ENCODE results near the gene PDPK1.

The PDPK1 gene

DNA sequence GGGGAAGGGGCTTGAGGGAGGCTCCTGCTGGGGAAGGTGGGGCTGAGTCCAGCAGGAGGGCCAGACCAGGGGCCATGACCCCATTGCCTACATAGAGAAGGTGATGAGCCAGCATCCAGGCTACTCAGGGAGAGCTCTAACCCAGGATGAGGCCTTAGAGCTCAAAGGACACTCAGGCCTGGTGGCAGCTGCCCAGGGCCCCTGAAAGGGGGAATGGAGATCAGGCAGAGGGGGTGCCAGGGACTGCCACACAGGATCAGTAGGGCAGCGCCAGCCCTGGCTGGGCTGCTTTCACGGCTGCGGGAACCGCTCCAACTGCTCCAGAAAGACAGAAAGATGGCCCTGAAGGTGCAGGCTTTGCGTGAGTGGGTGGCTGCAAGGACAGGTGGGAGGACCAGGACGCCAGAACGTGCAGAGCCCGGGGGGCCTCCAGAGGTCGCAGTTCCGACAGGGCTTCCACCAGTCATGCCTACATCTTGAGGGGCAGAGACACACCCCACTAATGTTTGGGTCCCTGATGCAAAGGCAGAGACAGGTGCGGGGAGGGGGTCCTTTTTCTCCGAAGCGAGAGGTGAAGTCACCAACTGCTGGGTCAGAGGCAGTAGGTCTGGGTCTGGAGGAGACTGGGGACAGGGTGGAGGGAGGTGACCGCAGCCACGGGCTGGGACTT, 25.0 kb upstream of the PDPK1 start:
- TF ChIP-seq, protein P1, sequence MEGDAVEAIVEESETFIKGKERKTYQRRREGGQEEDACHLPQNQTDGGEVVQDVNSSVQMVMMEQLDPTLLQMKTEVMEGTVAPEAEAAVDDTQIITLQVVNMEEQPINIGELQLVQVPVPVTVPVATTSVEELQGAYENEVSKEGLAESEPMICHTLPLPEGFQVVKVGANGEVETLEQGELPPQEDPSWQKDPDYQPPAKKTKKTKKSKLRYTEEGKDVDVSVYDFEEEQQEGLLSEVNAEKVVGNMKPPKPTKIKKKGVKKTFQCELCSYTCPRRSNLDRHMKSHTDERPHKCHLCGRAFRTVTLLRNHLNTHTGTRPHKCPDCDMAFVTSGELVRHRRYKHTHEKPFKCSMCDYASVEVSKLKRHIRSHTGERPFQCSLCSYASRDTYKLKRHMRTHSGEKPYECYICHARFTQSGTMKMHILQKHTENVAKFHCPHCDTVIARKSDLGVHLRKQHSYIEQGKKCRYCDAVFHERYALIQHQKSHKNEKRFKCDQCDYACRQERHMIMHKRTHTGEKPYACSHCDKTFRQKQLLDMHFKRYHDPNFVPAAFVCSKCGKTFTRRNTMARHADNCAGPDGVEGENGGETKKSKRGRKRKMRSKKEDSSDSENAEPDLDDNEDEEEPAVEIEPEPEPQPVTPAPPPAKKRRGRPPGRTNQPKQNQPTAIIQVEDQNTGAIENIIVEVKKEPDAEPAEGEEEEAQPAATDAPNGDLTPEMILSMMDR (IDR thresholded peaks at IDR 0.05; ENCODE audit: control extremely low read depth, extremely low read depth, low read depth, missing control alignments), result peak; percentile 31
- DNase-seq (ENCODE audit: extremely low spot score), result peak; percentile 53
- CTCF ChIA-PET, result interaction anchor here (1.0 to 4.2 kb wide), 3 partner anchors 12 to 318 kb away, joined by 3 to 24 read pairs (median 6); partner anchors contain the start of gene NTN3
- POLR2A ChIA-PET, result no interaction called here

GRCh38 chr16:2513405-2514332, 24.2 kb upstream of the PDPK1 start, which contains the start of gene ATP6V0C:
ATP6V0C (plus strand) TSS chr16:2513952; CDS start chr16:2514104, 152 bp downstream.
- CTCF ChIA-PET, result interaction anchor here (1.0 kb wide), 1 partner anchor 43 kb away, joined by 3 read pairs; the partner anchor contains the start of gene NTN3
- DNase-seq (ENCODE audit: extremely low spot score), result peak; percentile 97
- POLR2A ChIA-PET, result interaction anchor here (0.5 to 0.6 kb wide), 2 partner anchors 31 to 239 kb away, joined by 3 to 6 read pairs; partner anchors contain the start of gene SRRM2
- TF ChIP-seq, protein P1 (IDR thresholded peaks at IDR 0.05; ENCODE audit: control extremely low read depth, extremely low read depth, low read depth, missing control alignments), result no peak

GRCh38 chr16:2514333-2515179, 23.3 kb upstream of the PDPK1 start:
- DNase-seq (ENCODE audit: extremely low spot score), result no peak
- POLR2A ChIA-PET, result interaction anchor here (0.5 to 0.6 kb wide), 3 partner anchors 31 to 238 kb away, joined by 3 to 6 read pairs (median 6); partner anchors contain the start of gene SRRM2
- TF ChIP-seq, protein P1 (IDR thresholded peaks at IDR 0.05; ENCODE audit: control extremely low read depth, extremely low read depth, low read depth, missing control alignments), result no peak
- CTCF ChIA-PET, result interaction anchor here (1.1 kb wide), 1 partner anchor 13 kb away, joined by 3 read pairs; no protein-coding TSS in a partner anchor

- TF ChIP-seq, protein P1 (IDR thresholded peaks at IDR 0.05; ENCODE audit: control extremely low read depth, extremely low read depth, low read depth, missing control alignments), result no peak
- DNase-seq (ENCODE audit: extremely low spot score), result no peak
- POLR2A ChIA-PET, result interaction anchor here (0.6 to 1.2 kb wide), 5 partner anchors 9 to 252 kb away, joined by 3 to 8 read pairs (median 6); partner anchors contain the start of gene CEMP1
- CTCF ChIA-PET, result interaction anchor here (1.1 kb wide), 1 partner anchor 14 kb away, joined by 3 read pairs; no protein-coding TSS in a partner anchor
Measured at GRCh38 chr16:2515180-2515851, 22.5 kb upstream of the PDPK1 start.

DNA sequence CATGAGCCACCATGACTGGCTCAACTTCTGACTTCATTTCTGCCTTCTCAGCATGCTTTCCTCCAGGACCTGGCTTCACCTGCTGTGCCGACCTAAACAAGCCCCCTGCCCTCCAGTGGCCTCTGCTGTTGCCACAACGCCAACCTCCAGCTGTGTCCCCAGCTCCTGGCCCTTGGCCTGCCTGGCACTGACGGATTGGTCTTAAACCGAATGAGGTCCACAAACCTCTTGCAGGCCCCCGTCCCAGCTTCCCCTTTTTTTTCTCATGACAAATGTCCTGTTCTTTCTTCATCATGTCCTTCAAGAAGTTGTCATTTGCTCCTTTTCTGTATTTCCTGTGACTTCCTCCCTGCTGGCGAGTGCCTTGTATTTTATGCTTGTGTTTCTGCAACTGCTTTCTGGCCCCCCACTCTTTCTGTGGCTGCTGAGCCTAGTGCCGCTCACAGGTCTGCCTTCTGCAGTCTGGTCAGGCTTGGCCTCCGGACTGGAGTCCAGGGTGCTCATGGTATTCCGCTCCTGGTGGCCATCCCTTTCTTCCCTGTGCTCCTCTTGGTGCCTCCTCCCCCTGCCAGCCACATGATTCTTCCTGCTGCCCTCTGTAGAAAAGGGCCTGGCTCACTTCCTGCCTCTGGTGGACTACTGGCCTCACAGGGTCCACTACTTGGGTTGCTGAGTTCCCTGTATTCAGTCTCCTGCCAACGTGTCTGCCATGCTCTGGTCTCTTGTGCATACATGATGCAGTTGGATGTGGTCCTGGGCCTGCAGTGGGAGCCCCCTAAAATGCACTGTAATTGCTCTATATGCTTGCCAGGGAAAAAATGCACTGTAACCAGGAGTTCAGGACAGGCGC, 21.2 kb upstream of the PDPK1 start:
- ChIA-PET CTCF (no interaction called here), POLR2A (interaction anchor here (1.0 to 1.2 kb wide), 2 partner anchors 15 to 16 kb away, joined by 6 to 8 read pairs; partner anchors contain the start of gene CEMP1)
- TF ChIP-seq, protein P1 (IDR thresholded peaks at IDR 0.05; ENCODE audit: control extremely low read depth, extremely low read depth, low read depth, missing control alignments), result no peak
- DNase-seq (ENCODE audit: extremely low spot score), result no peak

All from GM10248 (cell line).